Breast epithelium (tissue), 3 donors: ENCODE results near the gene KCNJ13.

ENCODE experiments used
- CTCF ChIP-seq, 3 donors: fragments of 450-650 bp; IDR thresholded peaks; one replicate each; pipeline ENCODE4 v1.5.1; 2016 to 2017; ENCODE audit warnings: antibody characterized with exemption in 3 of 3, mild to moderate bottlenecking in 3 of 3, moderate library complexity in 3 of 3
- POLR2A ChIP-seq: fragments of 450-650 bp; IDR thresholded peaks from one replicate; pipeline ENCODE4 v1.6.1; 2016; ENCODE audit warnings: antibody characterized with exemption, mild to moderate bottlenecking, moderate library complexity
- POLR2AphosphoS5 ChIP-seq, 3 donors: sonication (generic); formaldehyde crosslinking; IDR thresholded peaks; one replicate each; pipeline ENCODE4 v1.6.1; 2017; ENCODE audit warnings: antibody characterized with exemption in 3 of 3

GRCh38 chr2:232816657-232817056, 40.3 kb upstream of the KCNJ13 start:
- no peak for TF ChIP-seq POLR2A
- TF ChIP-seq CTCF (IDR thresholded peaks at IDR 0.05), result no peak
- TF ChIP-seq POLR2AphosphoS5 (IDR thresholded peaks at IDR 0.05), result no peak
